Measurements from ENCODE around the gene SRRM3.

Gene SRRM3

GRCh38 chr7:76303202-76304147 is 101.8 kb downstream of the SRRM3 start:
- no peak for TF ChIP-seq REST (IDR thresholded peaks at IDR 0.05; ENCODE audit: insufficient read depth in 1 of 2, low read depth in 2 of 2, low read length in 2 of 2)
- TF ChIP-seq TAF1 (IDR thresholded peaks at IDR 0.05; ENCODE audit: borderline replicate concordance, insufficient read depth, low read length) = peak; percentile 62; the same call in 1 of the 2 replicates
- peak; percentile 95 for TF ChIP-seq SIN3A (IDR thresholded peaks at IDR 0.05; ENCODE audit: borderline replicate concordance, insufficient read depth, low read length)
- no peak for TF ChIP-seq FOXP2 (optimal IDR thresholded peaks at IDR 0.05; ENCODE audit: borderline replicate concordance, extremely low read depth, extremely low read length, insufficient read depth)
- peak; percentile 84 for TF ChIP-seq POLR2AphosphoS5 (IDR thresholded peaks at IDR 0.05; ENCODE audit: low read depth, low read length)

- TF ChIP-seq FOXP2 (optimal IDR thresholded peaks at IDR 0.05; ENCODE audit: borderline replicate concordance, extremely low read depth, extremely low read length, insufficient read depth) = no peak
- TF ChIP-seq POLR2AphosphoS5 (IDR thresholded peaks at IDR 0.05; ENCODE audit: low read depth, low read length) = peak; percentile 54
- no peak for TF ChIP-seq TAF1 (IDR thresholded peaks at IDR 0.05; ENCODE audit: borderline replicate concordance, insufficient read depth, low read length)
- no peak for TF ChIP-seq REST (IDR thresholded peaks at IDR 0.05; ENCODE audit: insufficient read depth in 1 of 2, low read depth in 2 of 2, low read length in 2 of 2)
Measured at GRCh38 chr7:76304888-76305375, 103.2 kb downstream of the SRRM3 start.

GRCh38 chr7:76310102-76310957 is 108.6 kb downstream of the SRRM3 start:
- TF ChIP-seq TAF1 (IDR thresholded peaks at IDR 0.05; ENCODE audit: borderline replicate concordance, insufficient read depth, low read length) = no peak
- no peak for TF ChIP-seq SIN3A (IDR thresholded peaks at IDR 0.05; ENCODE audit: borderline replicate concordance, insufficient read depth, low read length)
- no peak for TF ChIP-seq FOXP2 (optimal IDR thresholded peaks at IDR 0.05; ENCODE audit: borderline replicate concordance, extremely low read depth, extremely low read length, insufficient read depth)
- TF ChIP-seq REST (IDR thresholded peaks at IDR 0.05; ENCODE audit: insufficient read depth in 1 of 2, low read depth in 2 of 2, low read length in 2 of 2) = no peak
- no peak for TF ChIP-seq POLR2AphosphoS5 (IDR thresholded peaks at IDR 0.05; ENCODE audit: low read depth, low read length)

- TF ChIP-seq FOXP2 (optimal IDR thresholded peaks at IDR 0.05; ENCODE audit: borderline replicate concordance, extremely low read depth, extremely low read length, insufficient read depth) (peak; percentile 94), SIN3A (IDR thresholded peaks at IDR 0.05; ENCODE audit: borderline replicate concordance, insufficient read depth, low read length) (no peak), POLR2AphosphoS5 (IDR thresholded peaks at IDR 0.05; ENCODE audit: low read depth, low read length) (no peak), REST (IDR thresholded peaks at IDR 0.05; ENCODE audit: insufficient read depth in 1 of 2, low read depth in 2 of 2, low read length in 2 of 2) (0 out of 4 replicates have a peak, but pooled peaks of 1 of the 2 experiments have one; percentile 60)
Measured at GRCh38 chr7:76314042-76314721, 112.5 kb downstream of the SRRM3 start.
